SK-MEL-5 (cell line): ENCODE data around the gene KCNJ9. TPM values are rescaled to one million over a fixed set of nuclear protein-coding genes. Genes with fewer than 3 reads are reported as not detected.
A peak's percentile ranks its signal among the peaks of the same experiment; 100 is the strongest.

Experiments used
- DNase-seq: peaks from one replicate; pipeline ENCODE4 v3.0.0-alpha.2; 2016; ENCODE audit warnings: low read depth, low spot score
- in situ Hi-C: cut with HindIII; loops from 2 replicates; pipeline ENCODE4 v1.10.0; 2016; ENCODE audit warnings: low sequenced_read_pairs, high pct_unique_total_duplicates, low pct_unique_long_range_greater_than_20kb
- total RNA-seq: library from RNA; depleted of rRNA; stranded (reverse); fragments of >200 nt; shearing (Covaris generic); gene quantifications from 2 replicates; pipeline ENCODE4 v1.2.3, GENCODE V29; 2014

Gene KCNJ9
- total RNA-seq, 1 experiment from 2014 or later, result not detected

DNA sequence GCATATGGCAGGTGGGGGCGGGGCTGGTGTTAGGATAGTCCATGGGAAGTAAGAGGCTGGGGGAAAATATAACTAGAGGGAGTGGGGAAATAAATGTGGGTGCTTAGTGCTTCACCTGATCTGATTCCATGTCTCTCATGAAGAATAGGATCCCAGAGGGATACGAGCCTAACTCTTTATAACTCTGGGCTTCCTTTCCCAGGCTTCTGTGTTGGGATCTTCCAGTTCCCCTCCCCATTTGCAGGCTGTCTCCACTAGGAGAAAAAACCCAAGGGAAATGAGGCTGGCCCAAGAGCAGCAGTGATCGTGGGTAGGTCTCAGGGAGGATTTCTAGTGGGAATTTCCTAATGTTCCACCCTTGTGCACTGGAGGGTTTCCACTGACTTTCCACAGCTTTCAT is 1.6 kb downstream of the KCNJ9 start:
- in situ Hi-C loops, result no loop called here
- DNase-seq, result no peak

DNA sequence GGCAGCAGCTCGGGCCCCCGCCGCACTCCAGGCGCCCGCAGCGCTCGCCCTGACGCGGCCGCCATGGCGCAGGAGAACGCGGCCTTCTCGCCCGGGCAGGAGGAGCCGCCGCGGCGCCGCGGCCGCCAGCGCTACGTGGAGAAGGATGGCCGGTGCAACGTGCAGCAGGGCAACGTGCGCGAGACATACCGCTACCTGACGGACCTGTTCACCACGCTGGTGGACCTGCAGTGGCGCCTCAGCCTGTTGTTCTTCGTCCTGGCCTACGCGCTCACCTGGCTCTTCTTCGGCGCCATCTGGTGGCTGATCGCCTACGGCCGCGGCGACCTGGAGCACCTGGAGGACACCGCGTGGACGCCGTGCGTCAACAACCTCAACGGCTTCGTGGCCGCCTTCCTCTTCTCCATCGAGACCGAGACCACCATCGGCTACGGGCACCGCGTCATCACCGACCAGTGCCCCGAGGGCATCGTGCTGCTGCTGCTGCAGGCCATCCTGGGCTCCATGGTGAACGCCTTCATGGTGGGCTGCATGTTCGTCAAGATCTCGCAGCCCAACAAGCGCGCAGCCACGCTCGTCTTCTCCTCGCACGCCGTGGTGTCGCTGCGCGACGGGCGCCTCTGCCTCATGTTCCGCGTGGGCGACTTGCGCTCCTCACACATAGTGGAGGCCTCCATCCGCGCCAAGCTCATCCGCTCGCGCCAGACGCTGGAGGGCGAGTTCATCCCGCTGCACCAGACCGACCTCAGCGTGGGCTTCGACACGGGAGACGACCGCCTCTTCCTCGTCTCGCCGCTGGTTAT is 2.8 kb downstream of the KCNJ9 start:
- no peak for DNase-seq
- in situ Hi-C loops, result no loop called here

DNA sequence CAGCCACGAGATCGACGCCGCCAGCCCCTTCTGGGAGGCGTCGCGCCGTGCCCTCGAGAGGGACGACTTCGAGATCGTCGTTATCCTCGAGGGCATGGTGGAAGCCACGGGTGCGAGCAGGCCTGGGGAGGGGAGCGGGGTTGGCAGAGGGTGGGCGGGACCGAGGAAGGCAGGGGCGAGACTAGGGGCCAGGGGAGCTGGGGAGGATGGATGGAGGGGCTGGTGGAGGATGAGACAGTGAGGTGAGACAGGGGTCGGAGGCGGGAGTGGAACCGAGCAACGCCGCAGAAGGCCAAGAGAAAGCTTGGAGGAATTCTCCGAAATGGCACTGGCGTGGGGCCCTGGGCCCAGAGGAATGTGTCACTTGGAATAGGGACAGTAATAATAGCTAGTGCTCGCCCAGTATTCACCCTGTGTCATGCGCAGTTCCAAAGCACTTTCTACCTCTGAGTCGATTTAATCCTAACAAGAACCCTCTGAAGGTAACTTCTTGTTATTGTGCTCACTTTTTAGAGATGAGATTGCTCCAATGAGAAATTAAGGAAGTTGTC is 3.5 kb downstream of the KCNJ9 start:
- in situ Hi-C loops, result no loop called here
- DNase-seq, result no peak

DNA sequence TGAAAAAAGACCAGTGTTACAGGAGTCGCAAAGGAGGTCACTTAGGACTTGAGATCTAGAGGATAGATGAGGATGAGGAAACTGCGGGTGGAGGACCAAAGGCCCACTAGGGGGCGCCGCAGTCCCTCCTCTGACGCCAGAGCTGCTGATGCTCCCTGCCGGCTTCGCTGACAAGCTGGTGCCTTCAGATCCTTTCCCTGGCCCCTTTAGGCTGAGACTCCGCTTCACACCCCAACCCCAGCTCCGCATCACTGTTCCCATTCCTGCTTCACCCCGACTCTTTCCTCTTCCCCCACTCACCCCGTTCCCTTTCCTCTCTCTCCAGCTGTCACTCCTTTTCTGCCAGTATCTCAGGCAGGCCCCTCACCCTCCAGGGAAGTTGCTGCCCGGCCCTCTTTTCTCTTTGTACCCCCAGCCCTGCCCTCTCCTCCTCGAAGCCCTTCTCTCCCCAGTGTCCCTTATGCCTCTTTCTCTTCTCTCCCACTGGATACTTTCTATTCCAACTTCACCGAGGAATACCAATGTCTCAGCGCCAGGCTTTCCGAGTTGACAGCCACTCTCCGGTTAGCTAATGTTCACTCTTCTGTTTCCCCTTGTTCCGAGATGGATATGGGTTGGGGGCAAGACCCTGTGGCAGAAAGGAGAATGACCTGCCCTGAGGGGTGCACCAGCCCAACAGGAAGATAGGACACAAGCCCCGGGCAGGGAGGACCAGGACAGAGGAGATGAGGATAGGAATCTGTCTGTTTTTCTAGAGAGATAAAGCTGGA is 4.5 kb downstream of the KCNJ9 start:
- in situ Hi-C loops, result no loop called here
- peak; percentile 82 for DNase-seq

DNA sequence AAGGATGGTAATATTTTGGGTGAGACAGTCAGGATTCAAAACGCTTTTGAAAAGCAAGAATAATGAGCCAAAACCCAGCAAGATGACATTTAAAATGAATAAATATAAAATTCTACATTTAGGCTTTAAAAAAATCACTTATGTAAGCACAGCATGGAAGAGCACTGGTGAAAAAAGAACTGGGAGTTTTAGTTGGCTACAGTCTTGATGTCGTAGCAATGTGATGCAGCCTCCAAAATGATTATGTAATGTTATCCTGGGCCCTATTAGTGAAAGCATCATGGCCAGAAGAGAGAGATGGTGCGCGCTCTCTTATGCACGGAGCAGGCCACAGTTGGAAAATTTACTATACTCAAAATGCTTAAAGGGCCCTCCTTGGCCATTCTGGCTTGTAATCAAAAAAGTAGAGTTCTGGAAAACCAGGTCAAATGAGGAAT is 5.1 kb downstream of the KCNJ9 start:
- DNase-seq, result no peak
- in situ Hi-C loops, result no loop called here

DNA sequence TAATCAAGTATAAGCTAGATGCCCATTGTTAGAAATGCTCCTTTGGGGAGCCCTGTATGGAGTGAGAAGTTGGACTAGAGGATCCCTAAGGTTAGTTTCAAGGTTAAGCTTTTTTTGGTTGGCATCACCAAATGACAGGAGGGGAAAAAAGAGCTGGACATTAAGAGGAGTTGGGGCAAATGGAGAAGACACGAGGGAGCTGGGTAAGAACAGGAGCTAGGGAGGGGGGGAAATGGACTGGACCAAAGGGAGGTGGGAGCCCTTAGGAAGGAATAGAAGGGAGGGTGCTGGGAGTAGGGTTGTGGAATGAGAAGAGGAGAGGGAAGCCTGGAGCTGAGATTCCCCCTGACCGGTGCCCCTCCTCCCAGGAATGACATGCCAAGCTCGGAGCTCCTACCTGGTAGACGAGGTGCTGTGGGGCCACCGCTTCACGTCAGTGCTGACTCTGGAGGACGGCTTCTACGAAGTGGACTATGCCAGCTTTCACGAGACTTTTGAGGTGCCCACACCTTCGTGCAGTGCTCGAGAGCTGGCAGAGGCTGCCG is 5.9 kb downstream of the KCNJ9 start:
- DNase-seq, result no peak
- in situ Hi-C loops, result no loop called here

DNA sequence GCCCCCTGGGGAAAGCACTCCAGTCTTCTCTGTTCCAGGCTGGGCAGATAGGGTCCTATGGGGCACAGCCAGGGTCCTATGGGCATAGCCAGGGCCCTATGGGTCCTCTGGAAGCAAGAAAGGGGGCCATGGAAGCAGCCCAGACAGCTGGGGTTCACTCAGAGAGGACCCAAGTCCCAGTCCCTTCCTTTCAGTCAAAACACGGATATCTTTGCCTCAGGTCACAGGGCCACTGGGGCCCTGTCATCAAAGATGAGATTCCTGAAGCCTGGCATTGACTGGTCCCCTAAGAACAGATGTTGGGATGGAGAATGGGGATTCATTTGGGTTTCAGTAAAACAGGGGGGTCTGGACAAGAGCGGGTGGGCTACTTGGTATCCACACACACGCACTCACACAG is 8.5 kb downstream of the KCNJ9 start:
- in situ Hi-C loops, result no loop called here
- DNase-seq, result no peak

DNA sequence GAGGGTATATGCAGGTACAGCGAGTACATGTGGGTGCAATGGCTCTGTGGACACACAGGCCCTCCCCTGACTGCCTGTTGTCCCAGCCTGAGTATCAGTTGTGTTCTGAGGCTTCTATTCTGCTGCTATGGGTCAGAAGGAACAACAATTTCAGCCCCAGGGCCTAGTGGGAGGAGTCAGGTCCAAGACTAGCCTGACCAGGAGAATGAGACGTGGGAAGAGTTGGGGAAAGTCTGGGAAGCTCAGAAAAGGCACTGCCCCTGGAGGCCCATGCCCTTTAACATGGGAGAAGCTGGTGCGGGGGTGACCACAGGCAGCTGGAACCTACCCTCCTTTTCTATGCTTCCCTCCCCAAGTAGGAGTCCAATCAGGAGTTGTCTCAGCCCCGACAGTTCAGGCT is 9.4 kb downstream of the KCNJ9 start:
- in situ Hi-C loops, result no loop called here
- peak; percentile 43 for DNase-seq

DNA sequence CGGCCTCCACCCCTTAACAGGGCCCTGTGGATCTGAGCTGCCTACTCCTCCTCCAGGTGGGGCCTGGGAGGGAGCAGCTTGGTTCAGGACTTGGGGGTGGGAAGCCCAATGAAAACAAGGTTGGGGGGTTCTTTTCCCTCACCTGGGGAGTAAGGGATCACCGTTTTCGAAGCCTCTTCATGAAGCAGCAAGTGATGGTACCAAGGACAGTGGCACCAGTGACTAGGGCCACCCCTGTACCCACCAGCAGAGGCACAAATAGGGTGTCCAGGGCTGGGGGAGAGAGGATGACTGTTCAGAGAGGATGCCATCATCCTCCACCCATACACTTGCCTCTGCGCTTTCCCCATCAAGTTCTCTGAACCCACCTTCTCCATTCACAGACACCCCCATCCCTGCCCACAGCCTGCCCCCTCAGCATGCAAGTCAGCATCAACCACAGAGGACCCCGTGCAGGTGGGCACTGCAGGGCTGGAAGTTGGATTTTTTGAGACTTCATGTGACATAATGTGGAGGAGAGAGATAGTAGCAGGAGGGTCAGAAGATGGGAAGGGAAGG is 10.4 kb downstream of the KCNJ9 start:
- no peak for DNase-seq
- in situ Hi-C loops, result no loop called here

DNA sequence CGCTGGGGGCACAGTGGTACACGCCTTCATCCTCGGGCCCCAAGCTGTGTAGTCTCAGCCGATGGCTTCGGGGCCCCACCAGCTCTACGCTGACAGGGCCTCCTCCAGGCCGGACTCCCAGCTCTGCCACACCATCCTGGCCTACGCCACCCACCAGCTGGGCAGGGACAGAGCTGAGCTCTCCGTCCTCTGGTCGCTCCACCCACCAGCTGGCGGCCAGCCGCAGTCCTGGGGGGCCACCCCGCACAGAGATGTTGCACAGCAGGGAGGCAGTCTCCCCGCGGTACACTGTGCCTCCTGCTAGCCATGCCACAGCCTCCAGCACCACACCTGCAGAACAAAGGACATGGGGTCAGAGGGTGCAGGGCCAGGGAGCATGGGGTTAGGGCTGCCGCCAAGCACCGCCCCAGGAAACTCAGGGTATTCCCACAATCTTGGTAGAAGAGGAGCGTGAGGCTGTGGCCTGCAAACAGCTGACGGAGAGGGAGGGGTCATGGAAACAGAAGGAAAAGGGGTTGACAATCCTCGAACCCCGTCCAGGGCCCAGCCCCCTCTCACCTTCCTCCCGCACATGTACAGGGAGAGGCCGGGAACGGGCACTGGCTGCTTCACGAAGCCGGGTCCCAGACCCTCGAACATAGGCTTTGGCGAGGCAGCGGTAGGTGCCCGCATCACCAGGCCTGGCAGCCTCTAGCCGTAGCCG is 11.2 kb downstream of the KCNJ9 start:
- no peak for DNase-seq
- in situ Hi-C loops, result no loop called here

DNA sequence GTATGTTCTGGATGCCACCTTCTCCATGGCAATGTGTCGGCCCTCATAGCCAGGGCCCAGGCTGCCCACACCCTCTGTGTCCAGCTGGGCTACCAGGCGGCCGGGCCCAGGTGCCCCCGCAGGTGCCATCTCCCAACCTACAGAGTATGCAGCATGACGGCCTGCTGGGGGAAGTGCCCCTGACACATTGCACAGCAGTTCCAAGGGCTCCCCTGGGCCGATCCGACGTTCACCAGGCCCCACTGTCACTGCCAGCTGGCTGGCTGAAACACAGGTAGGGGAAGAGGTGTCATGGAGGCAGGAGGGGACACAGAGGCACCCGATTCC is 11.7 kb downstream of the KCNJ9 start:
- in situ Hi-C loops, result no loop called here
- no peak for DNase-seq

DNA sequence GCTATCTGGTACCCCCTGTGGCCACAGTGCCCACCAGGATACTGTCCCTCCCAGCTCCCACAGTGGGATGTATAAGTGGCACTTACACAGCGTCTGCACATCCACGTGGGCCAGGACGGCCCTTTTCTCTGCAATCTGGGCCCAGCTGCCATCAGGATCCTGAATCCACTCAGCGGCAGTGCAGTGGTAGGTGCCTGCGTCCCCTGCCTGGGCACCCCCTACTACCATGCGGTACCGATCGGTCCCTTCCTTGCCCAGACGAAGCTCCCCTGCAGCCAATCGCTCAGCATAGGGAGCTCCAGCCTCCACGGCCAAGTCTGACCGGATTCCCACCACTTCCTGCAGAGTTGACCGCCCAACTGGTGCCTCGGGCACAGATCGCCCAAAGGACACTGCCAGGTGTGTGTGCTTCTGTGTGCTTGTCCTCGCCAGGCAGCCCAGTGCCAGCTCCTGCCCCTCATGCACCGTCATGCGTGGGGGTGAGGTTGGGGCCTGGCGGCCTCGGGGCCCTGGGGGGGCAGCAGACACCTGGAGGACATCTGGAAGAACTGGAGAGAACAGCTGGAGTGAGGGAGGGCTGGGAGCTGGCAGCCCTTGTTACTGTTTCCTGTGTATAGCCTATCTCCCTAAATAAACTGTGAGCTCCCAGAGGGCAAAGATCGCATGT is 12.4 kb downstream of the KCNJ9 start:
- in situ Hi-C loops, result no loop called here
- no peak for DNase-seq

DNA sequence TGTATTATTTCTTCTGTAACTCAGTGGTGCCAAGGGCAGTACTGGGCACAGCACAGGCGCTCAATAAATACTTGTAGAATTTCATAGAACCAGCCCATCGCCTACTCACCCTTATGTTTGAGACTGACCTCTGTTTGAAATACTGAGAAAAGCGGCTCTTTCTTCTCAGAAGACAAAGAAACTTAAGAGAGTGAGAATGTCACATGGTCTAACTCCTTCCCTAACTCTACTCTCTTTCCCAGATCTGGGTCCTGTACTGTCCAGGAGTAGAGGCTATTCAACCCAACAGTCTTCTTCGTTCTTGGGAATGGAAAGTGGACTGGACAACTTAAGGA is 12.9 kb downstream of the KCNJ9 start:
- in situ Hi-C loops, result no loop called here
- peak; percentile 85 for DNase-seq

DNA sequence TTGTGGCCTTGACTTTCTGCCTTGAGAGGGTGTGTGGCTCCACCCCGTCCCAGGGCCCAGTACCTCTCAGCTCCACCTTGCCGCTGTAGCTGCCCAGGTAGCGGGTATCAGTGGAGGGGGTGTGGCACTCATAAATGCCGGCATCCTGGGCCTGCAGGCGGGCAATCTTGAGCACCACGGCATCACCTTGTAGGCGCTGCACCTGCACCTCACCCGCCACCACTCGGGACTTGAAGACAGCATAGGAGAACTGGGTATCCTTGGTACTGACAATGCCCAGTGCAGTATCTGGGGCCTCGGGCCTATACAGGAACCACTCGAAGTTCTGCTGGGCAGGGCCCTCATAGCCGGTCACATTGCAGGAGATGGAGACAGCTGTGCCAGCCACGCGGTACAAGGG is 13.5 kb downstream of the KCNJ9 start:
- in situ Hi-C loops, result no loop called here
- DNase-seq, result no peak

DNA sequence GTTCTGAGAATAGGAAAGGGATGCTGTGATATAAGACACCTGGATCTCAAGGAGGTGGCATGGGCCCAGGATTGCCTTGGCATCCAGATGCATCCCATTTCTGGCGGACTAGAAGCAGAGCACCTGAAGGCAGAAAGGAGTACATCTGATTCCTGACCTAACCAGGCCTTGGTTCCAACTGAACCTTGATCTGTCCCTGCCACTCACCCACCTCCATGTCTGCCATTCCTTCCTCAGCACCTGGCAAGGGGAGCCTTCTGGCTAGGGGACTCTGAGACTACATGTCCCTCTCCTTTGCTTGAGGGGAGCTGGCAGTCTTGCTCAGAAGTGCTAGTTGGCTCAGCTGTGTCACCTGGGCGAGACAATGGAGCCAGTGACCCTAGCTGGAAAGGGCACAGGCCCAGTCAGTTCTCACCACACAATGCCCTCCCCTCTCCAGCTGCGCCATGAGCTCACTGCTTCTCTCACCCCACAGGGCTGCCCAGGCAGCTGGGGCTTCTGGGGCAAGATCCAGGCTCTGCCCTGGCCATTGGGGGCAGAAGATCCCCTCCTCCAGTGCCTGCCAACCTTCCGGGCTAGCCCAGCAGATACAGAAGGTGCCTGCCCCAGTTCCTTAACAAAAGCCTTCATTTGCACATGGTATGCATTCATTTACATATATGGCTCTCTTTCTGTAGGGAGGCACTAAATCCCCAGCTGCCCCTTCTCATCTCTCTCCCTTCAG is 14.2 kb downstream of the KCNJ9 start:
- in situ Hi-C loops, result no loop called here
- DNase-seq, result no peak

DNA sequence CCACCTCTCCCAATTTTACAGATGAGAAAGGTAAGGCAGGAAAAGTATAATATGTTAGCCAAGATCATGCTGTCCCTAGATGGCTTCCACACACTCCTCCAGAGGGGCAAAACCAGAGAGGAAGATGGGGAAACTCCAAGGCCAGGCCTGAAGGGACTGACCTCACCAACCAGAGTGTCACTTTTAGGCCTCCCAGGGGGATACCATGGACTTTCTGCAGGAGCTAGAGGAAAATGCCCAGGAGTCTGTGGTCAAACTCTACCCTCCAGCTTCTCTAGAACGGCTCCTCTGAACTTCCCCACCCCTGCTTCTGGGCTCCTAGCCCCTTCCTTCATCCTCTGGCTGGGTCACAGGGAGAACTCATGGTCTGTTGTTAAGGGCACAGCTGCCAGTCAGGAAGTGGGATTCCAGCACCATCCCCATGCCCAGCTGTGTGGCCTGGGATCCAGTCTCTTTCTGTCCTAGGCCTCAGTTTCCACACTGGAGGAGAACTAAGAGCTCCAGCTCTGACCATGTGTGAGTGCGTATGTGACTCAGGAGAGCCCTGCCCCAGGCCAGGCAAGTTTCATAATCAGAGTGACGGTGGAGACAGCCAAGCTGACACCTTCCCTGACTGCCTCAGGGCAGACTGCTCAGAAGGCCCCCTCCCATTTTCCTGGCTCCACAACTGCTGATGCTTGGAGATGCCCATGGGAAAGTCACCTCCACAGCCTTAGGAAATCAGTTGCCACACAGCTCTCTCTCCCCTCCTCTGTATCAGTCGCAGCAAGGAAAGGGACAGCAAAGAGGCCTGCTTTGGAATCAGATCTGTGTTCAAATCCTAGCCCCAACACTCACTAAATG is 15.2 kb downstream of the KCNJ9 start:
- DNase-seq, result peak; percentile 36
- in situ Hi-C loops, result no loop called here
